Caki2 (cell line): Measurements from ENCODE around the gene FBXO31. TPM values are rescaled to one million over a fixed set of nuclear protein-coding genes. Genes with fewer than 3 reads are reported as not detected.
A peak's percentile ranks its signal among the peaks of the same experiment; 100 is the strongest.

Source experiments
- DNase-seq: peaks from one replicate; pipeline ENCODE4 v3.0.0-alpha.2; 2015; ENCODE audit warnings: low read depth
- in situ Hi-C: cut with HindIII; loops from 2 replicates; pipeline ENCODE4 v1.10.0; 2016; ENCODE audit warnings: low sequenced_read_pairs, low pct_unique_long_range_greater_than_20kb, mixed read lengths
- total RNA-seq: library from RNA; depleted of rRNA; stranded (reverse); fragments of >200 nt; shearing (Covaris generic); gene quantifications from 2 replicates; pipeline ENCODE4 v1.2.3, GENCODE V29; 2014; ENCODE audit warnings: low replicate concordance; rRNA removed

Gene FBXO31
- total RNA-seq, 1 experiment from 2014 or later = 8.5 TPM

DNA sequence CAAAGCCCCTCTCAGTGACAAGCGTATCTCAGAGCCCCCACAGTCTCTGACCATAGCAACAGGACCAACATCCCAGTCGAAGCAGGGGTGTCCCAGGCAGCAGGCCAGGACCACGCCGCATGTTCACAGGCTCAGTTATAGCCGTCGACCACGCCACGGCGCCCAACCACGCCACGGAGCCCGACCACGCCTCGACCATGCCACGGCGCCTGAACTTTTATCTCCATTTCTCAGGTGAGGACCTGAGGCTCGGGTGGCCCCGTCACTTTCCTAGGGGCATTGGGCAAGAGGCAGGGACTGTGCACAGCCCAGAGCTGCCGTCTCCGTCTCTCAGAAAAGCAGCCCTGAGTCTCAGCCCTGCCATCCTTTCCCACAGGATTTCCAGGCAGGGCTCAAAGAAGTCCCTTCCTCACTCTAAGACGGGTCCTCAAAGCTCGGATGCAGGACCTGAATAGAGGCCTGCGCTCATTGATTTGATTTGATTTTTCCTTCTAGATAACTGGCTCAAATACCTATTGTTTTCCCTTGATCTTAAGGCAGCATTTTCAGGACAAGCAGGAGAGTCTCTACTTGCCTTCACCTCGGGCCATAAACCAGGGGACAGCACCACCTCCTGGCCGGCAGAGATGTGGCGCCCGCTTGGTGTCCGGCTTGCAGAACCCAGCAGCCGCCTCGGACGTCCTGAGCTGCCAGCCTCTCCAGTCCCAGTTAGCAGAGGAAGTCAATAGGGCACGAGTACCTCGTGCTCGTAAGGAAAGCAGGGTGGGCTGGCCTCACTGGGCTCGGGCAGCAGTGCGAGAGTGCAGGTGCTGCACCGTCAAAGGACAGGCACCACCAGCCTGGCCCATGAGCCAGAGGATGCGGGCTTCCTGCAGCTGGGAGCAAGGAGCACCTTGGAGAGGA is 105.1 kb downstream of the FBXO31 start:
- peak; percentile 59 for DNase-seq
- in situ Hi-C loops = no loop called here

Other genes starting within 250 kb of the FBXO31 start
- 10.1 and 50.3 TPM in 2 replicates for gene C16orf95, start 66.4 kb downstream of the FBXO31 start, total RNA-seq
- gene MAP1LC3B, start 8.6 kb upstream of the FBXO31 start, total RNA-seq = 5.2 and 11.6 TPM in 2 replicates
- 4.4 and 4.8 TPM in 2 replicates for gene ZCCHC14, start 109.2 kb upstream of the FBXO31 start, total RNA-seq
- 0.03 TPM in 1 of 2 replicates, not detected in the other for gene JPH3, start 218.7 kb upstream of the FBXO31 start, total RNA-seq